ENCODE results near the gene TMPRSS6.

Gene TMPRSS6

GRCh38 chr22:37065180-37065579, 44.3 kb downstream of the TMPRSS6 start:
- no peak for TF ChIP-seq CTCF (IDR thresholded peaks at IDR 0.05; ENCODE audit: borderline replicate concordance, control extremely low read depth, extremely low read depth, insufficient read depth, missing control alignments)
- in situ Hi-C loops (cut with MboI; ENCODE audit: low sequenced_read_pairs, unreplicated experiment): no loop called here
- no peak for DNase-seq (ENCODE audit: low spot score)

- DNase-seq (ENCODE audit: low spot score): no peak
- TF ChIP-seq CTCF (IDR thresholded peaks at IDR 0.05; ENCODE audit: borderline replicate concordance, control extremely low read depth, extremely low read depth, insufficient read depth, missing control alignments): no peak
- in situ Hi-C loops (cut with MboI; ENCODE audit: low sequenced_read_pairs, unreplicated experiment): no loop called here
Measured at GRCh38 chr22:37064553-37064952, 45.0 kb downstream of the TMPRSS6 start.

- TF ChIP-seq CTCF (IDR thresholded peaks at IDR 0.05; ENCODE audit: borderline replicate concordance, control extremely low read depth, extremely low read depth, insufficient read depth, missing control alignments): no peak
- in situ Hi-C loops (cut with MboI; ENCODE audit: low sequenced_read_pairs, unreplicated experiment): no loop called here
- DNase-seq (ENCODE audit: low spot score): no peak
Measured at GRCh38 chr22:37063431-37064420, 45.8 kb downstream of the TMPRSS6 start.

GRCh38 chr22:37062702-37063381, 46.7 kb downstream of the TMPRSS6 start:
- in situ Hi-C loops (cut with MboI; ENCODE audit: low sequenced_read_pairs, unreplicated experiment): no loop called here
- no peak for TF ChIP-seq CTCF (IDR thresholded peaks at IDR 0.05; ENCODE audit: borderline replicate concordance, control extremely low read depth, extremely low read depth, insufficient read depth, missing control alignments)
- DNase-seq (ENCODE audit: low spot score): no peak

- TF ChIP-seq CTCF (IDR thresholded peaks at IDR 0.05; ENCODE audit: borderline replicate concordance, control extremely low read depth, extremely low read depth, insufficient read depth, missing control alignments): no peak
- in situ Hi-C loops (cut with MboI; ENCODE audit: low sequenced_read_pairs, unreplicated experiment): no loop called here
Measured at GRCh38 chr22:37062376-37062675, 47.2 kb downstream of the TMPRSS6 start.

DNA sequence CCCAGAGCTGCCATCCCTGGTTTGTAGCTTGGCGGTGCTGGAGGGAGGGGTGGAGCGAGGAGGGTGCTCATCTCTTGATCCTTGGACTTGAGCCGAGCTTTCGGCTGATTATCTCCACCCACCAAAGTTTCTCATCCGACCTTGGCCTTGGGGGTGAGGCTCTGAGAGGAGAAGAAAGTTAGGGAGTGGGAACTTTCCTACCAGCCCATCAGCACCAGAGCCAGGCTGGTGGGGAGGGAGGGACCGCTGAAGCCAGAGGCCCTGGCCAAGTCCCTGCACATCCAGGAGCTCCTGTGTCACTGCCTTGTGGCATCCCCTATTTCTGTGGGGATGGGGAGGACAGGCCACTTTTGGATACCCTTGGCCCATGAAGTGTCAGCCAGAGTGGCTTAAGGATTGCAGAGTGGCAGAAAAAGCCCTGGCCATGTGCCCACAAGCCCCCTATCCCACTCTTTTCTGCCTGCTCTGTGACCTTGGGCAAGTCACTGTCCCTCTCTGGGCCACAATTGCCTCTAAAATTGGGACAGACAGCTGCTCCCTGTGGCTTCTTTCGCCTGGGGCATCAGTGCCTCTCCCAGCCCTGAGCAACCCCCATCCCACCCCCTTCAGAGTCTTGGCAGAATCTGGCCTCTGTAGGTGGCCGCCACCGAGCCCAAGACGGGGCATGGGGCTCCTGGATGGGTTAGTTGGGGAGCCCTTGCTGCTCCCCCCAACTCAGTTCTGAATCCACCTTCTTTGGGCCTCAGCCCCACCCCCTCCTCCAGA, 47.7 kb downstream of the TMPRSS6 start:
- no peak for TF ChIP-seq CTCF (IDR thresholded peaks at IDR 0.05; ENCODE audit: borderline replicate concordance, control extremely low read depth, extremely low read depth, insufficient read depth, missing control alignments)
- in situ Hi-C loops (cut with MboI; ENCODE audit: low sequenced_read_pairs, unreplicated experiment): no loop called here
- DNase-seq (ENCODE audit: low spot score): no peak

More at GRCh38 chr22:37062376-37062675, 47.2 kb downstream of the TMPRSS6 start:
- DNase-seq (ENCODE audit: low spot score): no peak

Data from GM13976 (cell line).